ENCODE measurements around the gene PMVK.

DNA sequence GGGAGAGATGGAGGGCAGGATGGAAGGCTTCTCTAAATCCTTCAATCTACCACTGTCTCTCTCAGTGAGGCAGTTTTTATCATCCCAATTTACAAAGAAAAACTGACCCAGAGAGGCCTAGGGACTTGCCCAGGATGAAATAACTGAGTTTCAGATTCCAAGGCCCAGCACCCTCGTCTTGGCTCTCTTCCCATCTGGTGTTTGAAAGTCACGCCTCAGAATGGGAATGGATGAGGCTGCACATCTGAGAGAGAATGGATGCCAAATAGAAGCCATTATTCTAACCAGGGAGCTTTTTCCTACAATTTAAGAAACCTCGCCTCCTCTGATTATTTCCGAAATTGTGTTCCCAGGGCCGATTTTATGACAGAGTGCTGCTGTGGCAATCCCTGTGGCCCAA lies 55.8 kb downstream of the PMVK start:
- TF ChIP-seq, protein P1, sequence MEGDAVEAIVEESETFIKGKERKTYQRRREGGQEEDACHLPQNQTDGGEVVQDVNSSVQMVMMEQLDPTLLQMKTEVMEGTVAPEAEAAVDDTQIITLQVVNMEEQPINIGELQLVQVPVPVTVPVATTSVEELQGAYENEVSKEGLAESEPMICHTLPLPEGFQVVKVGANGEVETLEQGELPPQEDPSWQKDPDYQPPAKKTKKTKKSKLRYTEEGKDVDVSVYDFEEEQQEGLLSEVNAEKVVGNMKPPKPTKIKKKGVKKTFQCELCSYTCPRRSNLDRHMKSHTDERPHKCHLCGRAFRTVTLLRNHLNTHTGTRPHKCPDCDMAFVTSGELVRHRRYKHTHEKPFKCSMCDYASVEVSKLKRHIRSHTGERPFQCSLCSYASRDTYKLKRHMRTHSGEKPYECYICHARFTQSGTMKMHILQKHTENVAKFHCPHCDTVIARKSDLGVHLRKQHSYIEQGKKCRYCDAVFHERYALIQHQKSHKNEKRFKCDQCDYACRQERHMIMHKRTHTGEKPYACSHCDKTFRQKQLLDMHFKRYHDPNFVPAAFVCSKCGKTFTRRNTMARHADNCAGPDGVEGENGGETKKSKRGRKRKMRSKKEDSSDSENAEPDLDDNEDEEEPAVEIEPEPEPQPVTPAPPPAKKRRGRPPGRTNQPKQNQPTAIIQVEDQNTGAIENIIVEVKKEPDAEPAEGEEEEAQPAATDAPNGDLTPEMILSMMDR (IDR thresholded peaks at IDR 0.05): no peak
- TF ChIP-seq POLR2A (IDR thresholded peaks at IDR 0.05) (no peak), POLR2AphosphoS5 (IDR thresholded peaks at IDR 0.05; ENCODE audit: insufficient read depth in 1 of 2, low read depth in 1 of 2) (no peak)
